Activated CD4-positive, alpha-beta memory T cell treated with anti-CD3 and anti-CD28 coated beads, Interleukin-2, amount 10 ng/mL, durations not matched to agents 7 days and 5 days (primary cell): ENCODE results near the gene GIGYF2. TPM values are rescaled to one million over a fixed set of nuclear protein-coding genes. Genes with fewer than 3 reads are reported as not detected.
"Not testable (repeated sequence)": the region's sequence is repeated elsewhere in the genome, so short reads cannot be mapped to it uniquely, and the experiment has no call there.

Source experiments
- CTCF ChIA-PET: fragments of 350-600 bp; sonication (Branson Sonifier 250); formaldehyde crosslinking; loops from one replicate; lab custom pipeline; 2021; ENCODE audit warnings: antibody characterized with exemption, inconsistent platforms; lab: Charles Lee
- POLR2A ChIA-PET: fragments of 350-600 bp; sonication (Branson Sonifier 250); formaldehyde crosslinking; loops from one replicate; lab custom pipeline; 2021; ENCODE audit warnings: antibody characterized with exemption; lab: Charles Lee
- DNase-seq: peaks from one replicate; pipeline ENCODE4 v3.0.0-alpha.2; 2020
- H3K27ac Mint-ChIP-seq: one replicate; pipeline ENCODE4 v1.8.0; 2021; ENCODE audit warnings: mild to moderate bottlenecking, mixed read lengths
- H3K27me3 Mint-ChIP-seq: one replicate; pipeline ENCODE4 v1.8.0; 2021; ENCODE audit warnings: mixed read lengths
- H3K36me3 Mint-ChIP-seq: one replicate; pipeline ENCODE4 v1.8.0; 2021; ENCODE audit warnings: low read depth, mixed read lengths
- H3K4me1 Mint-ChIP-seq: one replicate; pipeline ENCODE4 v1.8.0; 2021; ENCODE audit warnings: mixed read lengths
- H3K4me3 Mint-ChIP-seq: one replicate; pipeline ENCODE4 v1.8.0; 2021; ENCODE audit warnings: mild to moderate bottlenecking, mixed read lengths
- H3K9me3 Mint-ChIP-seq: one replicate; pipeline ENCODE4 v1.8.0; 2021; ENCODE audit warnings: mixed read lengths
- total RNA-seq, 2 experiments: library from RNA; stranded (reverse); gene quantifications; one replicate each; pipeline ENCODE4 v1.2.3, GENCODE V29; 2021

The GIGYF2 gene
- total RNA-seq, 2 experiments from 2014 or later = 56.5 to 59.9 TPM

- Mint-ChIP-seq H3K27me3 (peaks cover 3% of the 10 kb centered on the region), H3K36me3 (peaks cover 32% of the 10 kb centered on the region), H3K4me1 (peaks cover 44% of the 10 kb centered on the region), H3K27ac (no peak overlapping the region), H3K4me3 (peak overlapping the region; percentile 95), H3K9me3 (no peaks in the 10 kb centered on the region)
- CTCF ChIA-PET = no interaction called here
- no peak for DNase-seq
- POLR2A ChIA-PET = interaction anchor here (0.9 to 1.3 kb wide), 3 partner anchors 11 to 122 kb away, joined by 3 to 7 read pairs (median 4); no protein-coding TSS in a partner anchor
Measured at GRCh38 chr2:232698556-232699091, 1.5 kb downstream of the GIGYF2 start.

GRCh38 chr2:232699110-232699509 is 2.0 kb downstream of the GIGYF2 start:
- H3K27me3 Mint-ChIP-seq = peaks cover 3% of the 10 kb centered on the region

DNA sequence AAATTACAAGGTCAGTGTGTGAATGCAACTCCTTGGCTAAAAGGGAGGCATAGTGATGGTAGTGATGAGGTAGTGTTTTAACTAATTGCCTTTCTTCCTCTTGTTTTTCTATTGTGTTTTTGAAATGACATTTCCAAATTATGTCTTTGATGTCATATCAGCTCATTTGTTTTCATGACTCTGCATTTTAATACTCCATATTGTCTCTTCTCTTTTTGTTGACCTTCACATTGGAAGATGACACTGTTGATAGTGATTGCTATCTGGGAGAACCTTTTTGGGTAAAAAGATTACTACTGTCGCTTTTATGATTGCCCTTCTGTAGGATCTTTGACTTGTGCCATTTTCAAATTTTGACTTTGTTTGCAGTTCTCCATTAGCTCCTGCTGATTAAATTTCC is 3.0 kb downstream of the GIGYF2 start:
- Mint-ChIP-seq H3K4me1 (peaks cover 48% of the 10 kb centered on the region), H3K27ac (no peak overlapping the region), H3K9me3 (no peaks in the 10 kb centered on the region), H3K27me3 (no peaks in the 10 kb centered on the region), H3K36me3 (peaks cover 45% of the 10 kb centered on the region), H3K4me3 (no peak overlapping the region)
- ChIA-PET POLR2A (no interaction called here), CTCF (no interaction called here)
- DNase-seq = no peak

More at GRCh38 chr2:232699110-232699509, 2.0 kb downstream of the GIGYF2 start:
- H3K4me1 Mint-ChIP-seq = peaks cover 46% of the 10 kb centered on the region
- CTCF ChIA-PET = no interaction called here
- H3K36me3 Mint-ChIP-seq = peaks cover 37% of the 10 kb centered on the region
- no peaks in the 10 kb centered on the region for H3K9me3 Mint-ChIP-seq
- no peak overlapping the region for H3K27ac Mint-ChIP-seq
- POLR2A ChIA-PET = interaction anchor here (1.3 kb wide), 1 partner anchor 15 kb away, joined by 3 read pairs; no protein-coding TSS in a partner anchor
- no peak for DNase-seq
- peak overlapping the region; percentile 95 for H3K4me3 Mint-ChIP-seq

DNA sequence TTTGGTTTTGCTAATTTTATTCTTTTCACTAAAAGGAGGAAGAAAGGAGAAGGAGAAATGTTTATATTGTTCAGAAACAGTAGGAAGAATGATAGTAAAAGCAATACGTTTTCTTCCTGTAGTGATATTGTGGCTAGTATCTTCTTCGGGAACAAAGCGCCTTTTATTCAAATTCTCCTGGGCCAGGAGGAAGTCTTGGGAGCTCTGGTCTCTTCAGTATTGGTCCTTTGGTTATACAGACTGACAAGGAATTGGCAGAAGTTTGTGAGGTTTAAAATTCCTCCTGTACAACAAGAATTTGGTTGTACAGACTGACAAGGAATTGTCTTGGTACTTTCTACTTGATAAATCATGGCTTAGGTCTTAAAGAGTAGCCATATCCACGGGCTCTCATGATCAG is 9.9 kb downstream of the GIGYF2 start:
- Mint-ChIP-seq H3K4me1 (peaks cover 8% of the 10 kb centered on the region), H3K4me3 (no peak overlapping the region), H3K27ac (no peak overlapping the region), H3K9me3 (no peaks in the 10 kb centered on the region), H3K27me3 (no peaks in the 10 kb centered on the region), H3K36me3 (peaks cover 41% of the 10 kb centered on the region)
- ChIA-PET CTCF (no interaction called here), POLR2A (no interaction called here)
- DNase-seq = no peak

DNA sequence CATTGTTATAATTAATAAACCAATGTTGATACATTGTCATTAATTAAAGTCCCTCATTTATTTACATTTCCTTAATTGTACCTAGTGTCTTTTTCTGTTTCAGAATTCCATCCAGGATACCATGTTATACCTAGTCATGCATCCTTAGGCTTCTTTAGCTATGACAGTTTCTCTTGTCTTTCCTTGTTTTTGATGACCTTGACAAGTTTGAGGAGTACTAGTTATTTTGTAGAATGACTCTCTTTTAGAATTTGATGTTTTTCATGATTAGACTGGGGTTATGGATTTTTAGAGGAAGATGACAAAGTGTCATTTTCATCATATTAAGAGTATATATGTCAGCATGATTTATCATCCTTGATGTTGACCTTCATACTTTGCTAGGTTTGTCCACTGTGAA is 16.4 kb downstream of the GIGYF2 start:
- CTCF ChIA-PET = no interaction called here
- POLR2A ChIA-PET = interaction anchor here (0.9 kb wide), 1 partner anchor 15 kb away, joined by 3 read pairs; no protein-coding TSS in a partner anchor
- no peak for DNase-seq
- Mint-ChIP-seq H3K9me3 (peaks cover 5% of the 10 kb centered on the region), H3K4me3 (no peak overlapping the region), H3K27me3 (no peaks in the 10 kb centered on the region), H3K36me3 (peaks cover 50% of the 10 kb centered on the region), H3K4me1 (no peaks in the 10 kb centered on the region), H3K27ac (no peak overlapping the region)

DNA sequence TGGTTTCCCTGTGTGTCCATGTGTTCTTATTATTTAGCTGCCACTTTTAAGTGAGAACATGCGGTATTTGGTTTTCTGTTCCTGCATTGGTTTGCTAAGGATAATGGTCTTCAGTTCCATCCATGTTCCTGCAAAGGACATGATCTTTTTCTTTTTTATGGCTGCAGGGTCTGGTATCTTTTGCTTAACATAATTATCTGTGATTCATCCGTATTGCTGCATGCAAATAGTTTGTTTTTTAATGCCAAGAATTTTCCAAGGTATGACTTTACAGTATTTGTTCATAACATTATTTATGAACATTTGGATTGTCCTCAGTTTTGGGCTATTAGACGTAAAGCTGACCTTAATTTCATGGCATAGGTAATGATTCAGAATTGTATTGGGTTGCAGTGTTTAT is 17.8 kb downstream of the GIGYF2 start:
- Mint-ChIP-seq H3K4me3 (no peak overlapping the region), H3K36me3 (peaks cover 64% of the 10 kb centered on the region), H3K9me3 (peaks cover 12% of the 10 kb centered on the region), H3K4me1 (no peaks in the 10 kb centered on the region), H3K27me3 (no peaks in the 10 kb centered on the region), H3K27ac (no peak overlapping the region)
- no peak for DNase-seq
- ChIA-PET CTCF (no interaction called here), POLR2A (no interaction called here)

- H3K27ac Mint-ChIP-seq, POLR2A ChIA-PET, H3K27me3 Mint-ChIP-seq, H3K4me3 Mint-ChIP-seq, DNase-seq, CTCF ChIA-PET: not testable (repeated sequence)
- Mint-ChIP-seq H3K36me3 (peaks cover 67% of the 10 kb centered on the region), H3K9me3 (peaks cover 12% of the 10 kb centered on the region), H3K4me1 (peaks cover 22% of the 10 kb centered on the region)
Measured at GRCh38 chr2:232720056-232720455, 22.9 kb downstream of the GIGYF2 start.

DNA sequence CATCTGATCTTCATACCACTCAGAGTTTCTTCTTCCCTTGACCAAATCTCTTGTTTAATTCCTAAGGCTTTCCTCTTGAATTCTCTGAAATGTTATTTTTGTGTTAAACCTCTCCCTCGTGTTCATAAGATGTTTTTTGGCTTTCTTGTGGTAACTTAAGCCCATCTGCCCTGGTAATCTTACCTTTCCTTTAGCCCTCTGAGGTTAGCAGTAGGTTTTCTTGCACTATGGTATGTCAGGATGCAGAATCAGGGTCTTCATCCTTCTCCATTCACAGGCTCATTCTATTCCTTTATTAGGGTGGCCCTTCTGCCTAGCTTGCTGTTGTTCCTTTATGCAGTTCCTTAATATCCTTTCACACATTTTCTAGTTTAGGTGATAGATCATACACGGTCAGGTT is 24.1 kb downstream of the GIGYF2 start:
- DNase-seq = no peak
- no peak overlapping the region for H3K4me3 Mint-ChIP-seq
- peaks cover 12% of the 10 kb centered on the region for H3K9me3 Mint-ChIP-seq
- H3K36me3 Mint-ChIP-seq = peaks cover 65% of the 10 kb centered on the region
- no peaks in the 10 kb centered on the region for H3K27me3 Mint-ChIP-seq
- ChIA-PET CTCF (no interaction called here), POLR2A (no interaction called here)
- H3K27ac Mint-ChIP-seq = no peak overlapping the region
- peaks cover 22% of the 10 kb centered on the region for H3K4me1 Mint-ChIP-seq

- no peak overlapping the region for H3K4me3 Mint-ChIP-seq
- CTCF ChIA-PET = no interaction called here
- H3K36me3 Mint-ChIP-seq = peaks cover 61% of the 10 kb centered on the region
- H3K4me1 Mint-ChIP-seq = peaks cover 22% of the 10 kb centered on the region
- peak overlapping the region; percentile 18 for H3K27ac Mint-ChIP-seq
- H3K9me3 Mint-ChIP-seq = peaks cover 12% of the 10 kb centered on the region
- DNase-seq = no peak
- POLR2A ChIA-PET = no interaction called here
- no peaks in the 10 kb centered on the region for H3K27me3 Mint-ChIP-seq
Measured at GRCh38 chr2:232721882-232722281, 24.8 kb downstream of the GIGYF2 start.

- Mint-ChIP-seq H3K27ac (no peak overlapping the region), H3K4me3 (no peak overlapping the region), H3K36me3 (peaks cover 62% of the 10 kb centered on the region), H3K27me3 (no peaks in the 10 kb centered on the region), H3K9me3 (peaks cover 7% of the 10 kb centered on the region), H3K4me1 (peaks cover 27% of the 10 kb centered on the region)
- no peak for DNase-seq
- POLR2A ChIA-PET = no interaction called here
- CTCF ChIA-PET = no interaction called here
Measured at GRCh38 chr2:232723027-232723426, 25.9 kb downstream of the GIGYF2 start.

GRCh38 chr2:232728785-232729184 is 31.7 kb downstream of the GIGYF2 start:
- no peak overlapping the region for H3K4me3 Mint-ChIP-seq
- no peaks in the 10 kb centered on the region for H3K27me3 Mint-ChIP-seq
- no peak for DNase-seq
- peaks cover 58% of the 10 kb centered on the region for H3K36me3 Mint-ChIP-seq
- no peaks in the 10 kb centered on the region for H3K9me3 Mint-ChIP-seq
- ChIA-PET POLR2A (interaction anchor here (1.0 kb wide), 1 partner anchor 13 kb away, joined by 3 read pairs; no protein-coding TSS in a partner anchor), CTCF (interaction anchor here (0.7 kb wide), 1 partner anchor 48 kb away, joined by 3 read pairs; no protein-coding TSS in a partner anchor)
- no peak overlapping the region for H3K27ac Mint-ChIP-seq
- H3K4me1 Mint-ChIP-seq = peaks cover 6% of the 10 kb centered on the region

DNA sequence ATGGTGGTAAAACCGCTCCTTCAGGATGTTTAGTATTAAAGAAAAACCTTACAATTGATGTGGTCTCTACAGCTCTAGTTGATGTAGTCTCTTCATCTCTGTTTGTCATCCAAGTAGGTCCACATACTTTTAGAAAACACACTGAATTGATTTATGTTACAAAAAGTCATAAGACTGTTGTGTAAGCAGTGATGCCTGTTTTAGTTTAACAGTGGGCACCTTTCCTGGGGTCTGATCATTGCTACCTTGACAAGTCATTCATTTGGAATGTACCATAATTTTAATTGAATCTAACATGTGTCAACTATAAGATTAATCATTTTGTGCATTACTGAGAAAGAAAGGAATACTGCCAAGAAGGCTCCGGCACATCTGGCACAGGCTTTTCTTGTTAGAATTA is 34.3 kb downstream of the GIGYF2 start:
- H3K27me3 Mint-ChIP-seq = no peaks in the 10 kb centered on the region
- peaks cover 5% of the 10 kb centered on the region for H3K4me1 Mint-ChIP-seq
- no peak overlapping the region for H3K27ac Mint-ChIP-seq
- DNase-seq = no peak
- ChIA-PET POLR2A (no interaction called here), CTCF (no interaction called here)
- H3K36me3 Mint-ChIP-seq = peaks cover 56% of the 10 kb centered on the region
- H3K4me3 Mint-ChIP-seq = no peak overlapping the region
- H3K9me3 Mint-ChIP-seq = no peaks in the 10 kb centered on the region

DNA sequence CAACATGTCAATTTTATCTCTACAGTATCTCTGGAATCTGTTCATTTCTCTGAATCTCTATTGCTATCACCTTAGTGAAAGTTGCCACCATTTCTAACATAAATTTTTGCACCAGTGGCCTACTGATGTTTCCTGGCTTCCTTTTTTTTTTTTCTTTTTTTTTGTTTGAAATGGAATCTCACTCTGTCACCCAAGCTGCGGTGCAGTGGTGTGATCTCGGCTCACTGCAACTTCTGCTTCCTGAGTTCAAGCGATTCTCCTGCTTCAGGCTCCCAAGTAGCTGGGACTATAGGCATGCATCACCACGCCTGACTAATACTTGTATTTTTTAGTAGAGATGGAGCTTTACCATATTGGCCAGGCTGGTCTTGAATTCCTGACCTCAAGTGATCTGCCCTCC is 44.2 kb downstream of the GIGYF2 start:
- no peak overlapping the region for H3K27ac Mint-ChIP-seq
- peaks cover 31% of the 10 kb centered on the region for H3K36me3 Mint-ChIP-seq
- ChIA-PET POLR2A (no interaction called here), CTCF (no interaction called here)
- no peak overlapping the region for H3K4me3 Mint-ChIP-seq
- peaks cover 19% of the 10 kb centered on the region for H3K4me1 Mint-ChIP-seq
- H3K27me3 Mint-ChIP-seq = no peaks in the 10 kb centered on the region
- H3K9me3 Mint-ChIP-seq = no peaks in the 10 kb centered on the region
- no peak for DNase-seq

DNA sequence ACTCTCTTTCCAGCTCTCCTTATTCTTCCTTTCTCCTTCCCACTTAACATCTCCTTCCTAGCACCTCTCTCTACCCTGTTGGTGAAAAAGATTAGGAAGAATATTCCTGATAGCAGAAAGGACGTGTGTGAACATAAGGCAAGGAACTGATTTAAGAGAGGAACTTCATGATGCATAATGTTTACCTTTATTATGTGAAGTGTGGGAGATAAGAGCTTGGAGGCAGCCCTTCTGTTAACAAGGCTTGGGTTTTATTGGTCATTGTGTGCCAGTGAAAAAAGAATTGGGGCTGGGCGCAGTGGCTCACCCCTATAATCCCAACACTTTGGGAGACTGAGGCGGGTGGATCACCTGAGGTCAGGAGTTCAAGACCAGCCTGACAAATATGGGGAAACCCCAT is 44.8 kb downstream of the GIGYF2 start:
- H3K27ac Mint-ChIP-seq = no peak overlapping the region
- no peaks in the 10 kb centered on the region for H3K27me3 Mint-ChIP-seq
- no peak for DNase-seq
- H3K4me1 Mint-ChIP-seq = peaks cover 19% of the 10 kb centered on the region
- H3K36me3 Mint-ChIP-seq = peaks cover 30% of the 10 kb centered on the region
- ChIA-PET POLR2A (no interaction called here), CTCF (no interaction called here)
- H3K9me3 Mint-ChIP-seq = no peaks in the 10 kb centered on the region
- no peak overlapping the region for H3K4me3 Mint-ChIP-seq
